ENCODE data around the gene SPOCK2.

The SPOCK2 gene

GRCh38 chr10:72085166-72085565, 3.2 kb downstream of the SPOCK2 start:
- peaks cover 8% of the 10 kb centered on the region for H3K4me1 ChIP-seq (ENCODE audit: insufficient read depth, low read length)
- H3K4me3 ChIP-seq (ENCODE audit: low read depth in 1 of 2, low read length in 2 of 2) = no peak overlapping the region
- H3K9ac ChIP-seq (ENCODE audit: low read length) = no peak overlapping the region
- H3K9me3 ChIP-seq (ENCODE audit: low read length) = no peaks in the 10 kb centered on the region
- H3K27me3 ChIP-seq (ENCODE audit: control insufficient read depth in 1 of 2, insufficient read depth in 2 of 2, low read length in 2 of 2) = peaks cover 14 to 35% of the 10 kb centered on the region in 2 donors
- no peak overlapping the region for H3K27ac ChIP-seq (ENCODE audit: low read depth, low read length)
- no peaks in the 10 kb centered on the region for H3K36me3 ChIP-seq (ENCODE audit: insufficient read depth, low read length)

- Histone ChIP-seq H3K27ac (ENCODE audit: low read depth, low read length) (no peak overlapping the region), H3K27me3 (ENCODE audit: control insufficient read depth in 1 of 2, insufficient read depth in 2 of 2, low read length in 2 of 2) (peaks cover 10 to 22% of the 10 kb centered on the region in 2 donors), H3K4me3 (ENCODE audit: low read depth in 1 of 2, low read length in 2 of 2) (no peak overlapping the region), H3K9me3 (ENCODE audit: low read length) (no peaks in the 10 kb centered on the region), H3K4me1 (ENCODE audit: insufficient read depth, low read length) (peaks cover 8% of the 10 kb centered on the region), H3K36me3 (ENCODE audit: insufficient read depth, low read length) (no peaks in the 10 kb centered on the region), H3K9ac (ENCODE audit: low read length) (no peak overlapping the region)
Measured at GRCh38 chr10:72083790-72084459, 4.4 kb downstream of the SPOCK2 start.

GRCh38 chr10:72082856-72083789, 5.2 kb downstream of the SPOCK2 start:
- H3K27me3 ChIP-seq (ENCODE audit: control insufficient read depth in 1 of 2, insufficient read depth in 2 of 2, low read length in 2 of 2) = peaks cover 2 to 14% of the 10 kb centered on the region in 2 donors
- H3K27ac ChIP-seq (ENCODE audit: low read depth, low read length) = no peak overlapping the region
- no peaks in the 10 kb centered on the region for H3K36me3 ChIP-seq (ENCODE audit: insufficient read depth, low read length)
- no peak overlapping the region for H3K4me3 ChIP-seq (ENCODE audit: low read depth in 1 of 2, low read length in 2 of 2)
- no peak overlapping the region for H3K9ac ChIP-seq (ENCODE audit: low read length)
- H3K4me1 ChIP-seq (ENCODE audit: insufficient read depth, low read length) = peaks cover 2% of the 10 kb centered on the region
- no peaks in the 10 kb centered on the region for H3K9me3 ChIP-seq (ENCODE audit: low read length)

GRCh38 chr10:72081772-72082590, 6.4 kb downstream of the SPOCK2 start:
- Histone ChIP-seq H3K27ac (ENCODE audit: low read depth, low read length) (no peak overlapping the region), H3K9ac (ENCODE audit: low read length) (no peak overlapping the region), H3K4me1 (ENCODE audit: insufficient read depth, low read length) (no peaks in the 10 kb centered on the region), H3K36me3 (ENCODE audit: insufficient read depth, low read length) (no peaks in the 10 kb centered on the region), H3K27me3 (ENCODE audit: control insufficient read depth in 1 of 2, insufficient read depth in 2 of 2, low read length in 2 of 2) (peaks cover 0 to 3% of the 10 kb centered on the region in 2 donors), H3K9me3 (ENCODE audit: low read length) (no peaks in the 10 kb centered on the region), H3K4me3 (ENCODE audit: low read depth in 1 of 2, low read length in 2 of 2) (no peak overlapping the region)

- H3K9me3 ChIP-seq (ENCODE audit: low read length) = no peaks in the 10 kb centered on the region
Measured at GRCh38 chr10:72081210-72081609, 7.1 kb downstream of the SPOCK2 start.

GRCh38 chr10:72080042-72080975, 8.0 kb downstream of the SPOCK2 start:
- no peak overlapping the region for H3K9ac ChIP-seq (ENCODE audit: low read length)
- no peak overlapping the region for H3K4me3 ChIP-seq (ENCODE audit: low read depth in 1 of 2, low read length in 2 of 2)
- H3K9me3 ChIP-seq (ENCODE audit: low read length) = no peaks in the 10 kb centered on the region
- H3K27me3 ChIP-seq (ENCODE audit: control insufficient read depth in 1 of 2, insufficient read depth in 2 of 2, low read length in 2 of 2) = no peaks in the 10 kb centered on the region
- H3K27ac ChIP-seq (ENCODE audit: low read depth, low read length) = no peak overlapping the region
- no peaks in the 10 kb centered on the region for H3K36me3 ChIP-seq (ENCODE audit: insufficient read depth, low read length)
- no peaks in the 10 kb centered on the region for H3K4me1 ChIP-seq (ENCODE audit: insufficient read depth, low read length)

More at GRCh38 chr10:72081210-72081609, 7.1 kb downstream of the SPOCK2 start:
- H3K9ac ChIP-seq (ENCODE audit: low read length) = no peak overlapping the region
- H3K4me3 ChIP-seq (ENCODE audit: low read depth in 1 of 2, low read length in 2 of 2) = no peak overlapping the region
- H3K27me3 ChIP-seq (ENCODE audit: control insufficient read depth in 1 of 2, insufficient read depth in 2 of 2, low read length in 2 of 2) = no peaks in the 10 kb centered on the region
- no peaks in the 10 kb centered on the region for H3K36me3 ChIP-seq (ENCODE audit: insufficient read depth, low read length)
- H3K27ac ChIP-seq (ENCODE audit: low read depth, low read length) = no peak overlapping the region
- no peaks in the 10 kb centered on the region for H3K4me1 ChIP-seq (ENCODE audit: insufficient read depth, low read length)

GRCh38 chr10:72079356-72079755, 9.0 kb downstream of the SPOCK2 start:
- no peaks in the 10 kb centered on the region for H3K4me1 ChIP-seq (ENCODE audit: insufficient read depth, low read length)
- H3K36me3 ChIP-seq (ENCODE audit: insufficient read depth, low read length) = no peaks in the 10 kb centered on the region
- H3K9me3 ChIP-seq (ENCODE audit: low read length) = no peaks in the 10 kb centered on the region
- no peak overlapping the region for H3K4me3 ChIP-seq (ENCODE audit: low read depth in 1 of 2, low read length in 2 of 2)
- H3K27ac ChIP-seq (ENCODE audit: low read depth, low read length) = no peak overlapping the region
- H3K9ac ChIP-seq (ENCODE audit: low read length) = no peak overlapping the region
- no peaks in the 10 kb centered on the region for H3K27me3 ChIP-seq (ENCODE audit: control insufficient read depth in 1 of 2, insufficient read depth in 2 of 2, low read length in 2 of 2)

- H3K27ac ChIP-seq (ENCODE audit: low read depth, low read length) = no peak overlapping the region
- H3K4me3 ChIP-seq (ENCODE audit: low read depth in 1 of 2, low read length in 2 of 2) = no peak overlapping the region
- no peak overlapping the region for H3K9ac ChIP-seq (ENCODE audit: low read length)
- no peaks in the 10 kb centered on the region for H3K4me1 ChIP-seq (ENCODE audit: insufficient read depth, low read length)
- H3K27me3 ChIP-seq (ENCODE audit: control insufficient read depth in 1 of 2, insufficient read depth in 2 of 2, low read length in 2 of 2) = no peaks in the 10 kb centered on the region
- H3K36me3 ChIP-seq (ENCODE audit: insufficient read depth, low read length) = no peaks in the 10 kb centered on the region
- H3K9me3 ChIP-seq (ENCODE audit: low read length) = no peaks in the 10 kb centered on the region
Measured at GRCh38 chr10:72077275-72077990, 10.9 kb downstream of the SPOCK2 start.

- H3K4me1 ChIP-seq (ENCODE audit: insufficient read depth, low read length) = no peaks in the 10 kb centered on the region
- H3K36me3 ChIP-seq (ENCODE audit: insufficient read depth, low read length) = no peaks in the 10 kb centered on the region
- H3K27me3 ChIP-seq (ENCODE audit: control insufficient read depth in 1 of 2, insufficient read depth in 2 of 2, low read length in 2 of 2) = no peaks in the 10 kb centered on the region
- H3K9ac ChIP-seq (ENCODE audit: low read length) = no peak overlapping the region
- no peak overlapping the region for H3K4me3 ChIP-seq (ENCODE audit: low read depth in 1 of 2, low read length in 2 of 2)
- no peak overlapping the region for H3K27ac ChIP-seq (ENCODE audit: low read depth, low read length)
- H3K9me3 ChIP-seq (ENCODE audit: low read length) = no peaks in the 10 kb centered on the region
Measured at GRCh38 chr10:72076756-72077155, 11.6 kb downstream of the SPOCK2 start.
